ENCODE results near the gene SSU72.
"Not testable (repeated sequence)": the region's sequence is repeated elsewhere in the genome, so short reads cannot be mapped to it uniquely, and the experiment has no call there.

SSU72 gene

GRCh38 chr1:1556961-1557360 lies 17.7 kb downstream of the SSU72 start:
- not testable (repeated sequence) for DNase-seq

- DNase-seq, result no peak
Measured at GRCh38 chr1:1556505-1556904, 18.2 kb downstream of the SSU72 start.

GRCh38 chr1:1554926-1555915 lies 19.4 kb downstream of the SSU72 start:
- DNase-seq, result no peak

GRCh38 chr1:1554550-1554925 lies 20.1 kb downstream of the SSU72 start:
- DNase-seq, result no peak

- DNase-seq, result no peak
Measured at GRCh38 chr1:1553821-1554494, 20.7 kb downstream of the SSU72 start.

- DNase-seq, result no peak
Measured at GRCh38 chr1:1552263-1552639, 22.4 kb downstream of the SSU72 start.

- no peak for DNase-seq
Measured at GRCh38 chr1:1551524-1552262, 23.0 kb downstream of the SSU72 start.

GRCh38 chr1:1550591-1551432 lies 23.9 kb downstream of the SSU72 start:
- no peak for DNase-seq

GRCh38 chr1:1550087-1550486 lies 24.6 kb downstream of the SSU72 start:
- DNase-seq, result no peak

GRCh38 chr1:1548591-1548990 lies 26.1 kb downstream of the SSU72 start:
- DNase-seq, result no peak

GRCh38 chr1:1547476-1547875 lies 27.2 kb downstream of the SSU72 start:
- DNase-seq, result no peak

GRCh38 chr1:1547011-1547410 lies 27.7 kb downstream of the SSU72 start:
- no peak for DNase-seq

GRCh38 chr1:1545946-1546737 lies 28.5 kb downstream of the SSU72 start:
- DNase-seq, result no peak

GRCh38 chr1:1544544-1544943 lies 30.1 kb downstream of the SSU72 start:
- DNase-seq, result no peak

GRCh38 chr1:1543706-1544099 lies 31.0 kb downstream of the SSU72 start:
- no peak for DNase-seq

GRCh38 chr1:1542766-1543705 lies 31.6 kb downstream of the SSU72 start:
- no peak for DNase-seq

GRCh38 chr1:1541956-1542765 lies 32.5 kb downstream of the SSU72 start:
- DNase-seq, result no peak

GRCh38 chr1:1540818-1541628 lies 33.6 kb downstream of the SSU72 start:
- DNase-seq, result no peak
